ENCODE measurements around the gene SLC39A11. TPM values are rescaled to one million over a fixed set of nuclear protein-coding genes. Genes with fewer than 3 reads are reported as not detected.

The SLC39A11 gene
- total RNA-seq, 1 experiment from 2014 or later, result 46.4 TPM

DNA sequence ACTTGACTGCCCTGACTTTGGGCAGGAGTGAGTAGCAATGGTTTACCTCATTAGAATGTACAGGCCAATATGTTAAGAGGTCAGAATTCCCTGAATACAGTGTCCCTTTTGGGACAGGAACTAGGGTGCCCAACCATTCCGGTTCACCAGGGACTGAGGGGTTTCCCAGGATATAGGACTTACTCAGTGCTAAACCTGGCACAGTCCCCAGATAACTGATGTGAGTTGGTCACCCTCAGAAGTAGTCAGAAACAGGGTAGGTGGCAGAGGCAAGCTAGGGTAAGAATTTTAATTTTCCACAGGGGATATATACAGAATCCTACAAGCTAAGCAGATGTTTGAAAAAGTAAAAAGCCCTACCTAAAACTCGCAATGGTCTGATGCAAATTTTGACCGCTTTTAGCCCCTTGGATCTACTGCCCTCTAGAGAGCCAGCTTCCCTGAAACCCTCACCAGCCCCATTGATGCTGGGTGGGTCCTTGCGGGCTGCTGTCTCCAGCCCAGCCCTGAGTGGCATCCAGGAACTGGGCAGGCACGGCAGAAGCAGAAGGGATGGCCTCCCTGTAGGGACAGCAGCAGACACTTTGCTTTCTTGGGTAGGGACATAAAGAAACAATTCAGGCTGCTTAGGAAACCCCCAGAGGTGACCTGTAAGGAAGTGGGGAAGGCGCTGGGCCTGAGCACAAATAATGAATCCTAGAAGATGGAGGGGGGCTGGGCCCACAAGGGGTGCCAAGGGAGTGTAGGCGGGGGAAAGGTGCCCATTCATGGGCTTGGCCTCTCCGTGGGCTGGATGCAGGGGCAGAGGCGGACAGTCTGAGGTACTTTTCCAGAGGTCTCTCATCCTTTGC is 434.8 kb downstream of the SLC39A11 start:
- ChIA-PET CTCF (interaction anchor here (1.2 kb wide), 1 partner anchor 101 kb away, joined by 10 read pairs; no protein-coding TSS in a partner anchor), RAD21 (ENCODE audit: low non-redundant PET in 1 of 2, low total read pairs in 2 of 2, uncharacterized antibody in 2 of 2, unreplicated experiment in 2 of 2) (interaction anchor here (1.0 kb wide), 3 partner anchors 97 to 101 kb away, joined by 3 to 6 read pairs (median 5); no protein-coding TSS in a partner anchor), POLR2A (interaction anchor here (1.6 to 4.0 kb wide), 2 partner anchors 26 to 59 kb away, joined by 3 to 21 read pairs; no protein-coding TSS in a partner anchor)
- H3K9me2 ChIP-seq (ENCODE audit: insufficient read depth), result no peaks in the 10 kb centered on the region
- H3K27ac ChIP-seq (ENCODE audit: low read depth, low read length), result peak overlapping the region; percentile 7; the same call in 1 of the 2 replicates
- no peak overlapping the region for H3K4me3 ChIP-seq (replicated peaks in 1 of 2; ENCODE audit: low read depth in 1 of 2, low read length in 2 of 2)
- H3K4me2 ChIP-seq (ENCODE audit: low read length), result peak overlapping the region; percentile 22
- H4K20me1 ChIP-seq (ENCODE audit: insufficient read depth), result no peaks in the 10 kb centered on the region
- ATAC-seq, result peak; percentile 29
- TF ChIP-seq YY1 (IDR thresholded peaks at IDR 0.05; ENCODE audit: extremely low read depth, insufficient replicate concordance, low read depth, low read length) (no peak), JUND (IDR thresholded peaks at IDR 0.05) (no peak), RAD21 (IDR thresholded peaks at IDR 0.05; ENCODE audit: low read depth) (peak; percentile 91), TCF7L2 (IDR thresholded peaks at IDR 0.05; ENCODE audit: borderline replicate concordance, extremely low read depth, insufficient read depth, insufficient read length) (no peak), ELF1 (IDR thresholded peaks at IDR 0.05; ENCODE audit: borderline replicate concordance, low read depth) (no peak), CTCF (IDR thresholded peaks at IDR 0.05 in 2 of 3, conservative IDR thresholded peaks at IDR 0.05 in 1 of 3; ENCODE audit: borderline replicate concordance in 1 of 3, insufficient read depth in 1 of 3, low read depth in 2 of 3, low read length in 2 of 3) (peak; percentile 61 to 76 (median 68); a peak in 5 of 6 replicates)
- TF ChIP-seq, protein P1, sequence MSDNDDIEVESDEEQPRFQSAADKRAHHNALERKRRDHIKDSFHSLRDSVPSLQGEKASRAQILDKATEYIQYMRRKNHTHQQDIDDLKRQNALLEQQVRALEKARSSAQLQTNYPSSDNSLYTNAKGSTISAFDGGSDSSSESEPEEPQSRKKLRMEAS (IDR thresholded peaks at IDR 0.05), result no peak
- no peaks in the 10 kb centered on the region for H3K9me3 ChIP-seq (ENCODE audit: control insufficient read depth in 1 of 2, insufficient read depth in 1 of 2, low read depth in 1 of 2, low read length in 2 of 2)
- no peaks in the 10 kb centered on the region for H3K36me3 ChIP-seq (ENCODE audit: control insufficient read depth in 1 of 2, insufficient read depth in 2 of 2, low read length in 2 of 2)
- H3K79me2 ChIP-seq (ENCODE audit: insufficient read depth, low read length), result peaks cover 4% of the 10 kb centered on the region; the same call in 1 of the 2 replicates
- H2AFZ ChIP-seq (ENCODE audit: low read depth, low read length, poor library complexity, severe bottlenecking), result no peak overlapping the region
- no peak for DNase-seq (ENCODE audit: low read depth, low spot score)
- H3K27me3 ChIP-seq (ENCODE audit: insufficient read depth, low read length), result no peaks in the 10 kb centered on the region
- peak overlapping the region; percentile 31 for H3K9ac ChIP-seq (ENCODE audit: low read length)
- BruUV-seq (replicated peaks), result no TSS peak
- intact Hi-C loops (cut with micrococcal nuclease), result loop anchor here (1.0 kb wide), 1 partner anchor 97 kb away; no protein-coding TSS in a partner anchor
- peaks cover 54 to 83% of the 10 kb centered on the region in 2 experiments for H3K4me1 ChIP-seq (ENCODE audit: control insufficient read depth in 1 of 2, insufficient read depth in 2 of 2, low read length in 2 of 2)
